ENCODE data around the gene DYRK4.

GRCh38 chr12:4643747-4644146 is 81.7 kb downstream of the DYRK4 start:
- TF ChIP-seq, protein P1, sequence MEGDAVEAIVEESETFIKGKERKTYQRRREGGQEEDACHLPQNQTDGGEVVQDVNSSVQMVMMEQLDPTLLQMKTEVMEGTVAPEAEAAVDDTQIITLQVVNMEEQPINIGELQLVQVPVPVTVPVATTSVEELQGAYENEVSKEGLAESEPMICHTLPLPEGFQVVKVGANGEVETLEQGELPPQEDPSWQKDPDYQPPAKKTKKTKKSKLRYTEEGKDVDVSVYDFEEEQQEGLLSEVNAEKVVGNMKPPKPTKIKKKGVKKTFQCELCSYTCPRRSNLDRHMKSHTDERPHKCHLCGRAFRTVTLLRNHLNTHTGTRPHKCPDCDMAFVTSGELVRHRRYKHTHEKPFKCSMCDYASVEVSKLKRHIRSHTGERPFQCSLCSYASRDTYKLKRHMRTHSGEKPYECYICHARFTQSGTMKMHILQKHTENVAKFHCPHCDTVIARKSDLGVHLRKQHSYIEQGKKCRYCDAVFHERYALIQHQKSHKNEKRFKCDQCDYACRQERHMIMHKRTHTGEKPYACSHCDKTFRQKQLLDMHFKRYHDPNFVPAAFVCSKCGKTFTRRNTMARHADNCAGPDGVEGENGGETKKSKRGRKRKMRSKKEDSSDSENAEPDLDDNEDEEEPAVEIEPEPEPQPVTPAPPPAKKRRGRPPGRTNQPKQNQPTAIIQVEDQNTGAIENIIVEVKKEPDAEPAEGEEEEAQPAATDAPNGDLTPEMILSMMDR (IDR thresholded peaks at IDR 0.05), result no peak
- TF ChIP-seq POLR2A (IDR thresholded peaks at IDR 0.05) (no peak), POLR2AphosphoS5 (IDR thresholded peaks at IDR 0.05) (no peak)

Measured in breast epithelium (tissue), 3 donors.